Measurements from ENCODE around the gene NCR1.
"Not testable (repeated sequence)": the region's sequence is repeated elsewhere in the genome, so short reads cannot be mapped to it uniquely, and the experiment has no call there.

NCR1 gene

GRCh38 chr19:54905803-54906511 is at the start of gene NCR1:
NCR1 (plus strand) TSS chr19:54906148; CDS start chr19:54906188, 40 bp downstream.
- DNase-seq = no peak

GRCh38 chr19:54858476-54858875 is 47.5 kb upstream of the NCR1 start:
- not testable (repeated sequence) for DNase-seq

GRCh38 chr19:54859421-54859820 is 46.5 kb upstream of the NCR1 start:
- not testable (repeated sequence) for DNase-seq

- DNase-seq = not testable (repeated sequence)
Measured at GRCh38 chr19:54863459-54863858, 42.5 kb upstream of the NCR1 start.

- DNase-seq = no peak
Measured at GRCh38 chr19:54871696-54872095, 34.3 kb upstream of the NCR1 start.

- DNase-seq = no peak
Measured at GRCh38 chr19:54873990-54874389, 32.0 kb upstream of the NCR1 start, which contains the start of gene FCAR. FCAR (plus strand) TSS chr19:54874235; CDS start chr19:54874290, 55 bp downstream.

- no peak for DNase-seq
Measured at GRCh38 chr19:54875506-54875905, 30.4 kb upstream of the NCR1 start.

GRCh38 chr19:54877471-54877870 is 28.5 kb upstream of the NCR1 start:
- DNase-seq = no peak

- DNase-seq = no peak
Measured at GRCh38 chr19:54881884-54882283, 24.1 kb upstream of the NCR1 start.

GRCh38 chr19:54882758-54883157 is 23.2 kb upstream of the NCR1 start:
- no peak for DNase-seq

GRCh38 chr19:54883228-54883627 is 22.7 kb upstream of the NCR1 start:
- DNase-seq = no peak

- no peak for DNase-seq
Measured at GRCh38 chr19:54888239-54888638, 17.7 kb upstream of the NCR1 start.

GRCh38 chr19:54889566-54889965 is 16.4 kb upstream of the NCR1 start:
- DNase-seq = no peak

GRCh38 chr19:54893406-54893805 is 12.5 kb upstream of the NCR1 start:
- no peak for DNase-seq

GRCh38 chr19:54894106-54894505 is 11.8 kb upstream of the NCR1 start:
- not testable (repeated sequence) for DNase-seq

- no peak for DNase-seq
Measured at GRCh38 chr19:54896036-54896435, 9.9 kb upstream of the NCR1 start.

GRCh38 chr19:54898685-54899084 is 7.3 kb upstream of the NCR1 start:
- not testable (repeated sequence) for DNase-seq

GRCh38 chr19:54899646-54900045 is 6.3 kb upstream of the NCR1 start:
- DNase-seq = not testable (repeated sequence)

- not testable (repeated sequence) for DNase-seq
Measured at GRCh38 chr19:54901153-54901552, 4.8 kb upstream of the NCR1 start.

GRCh38 chr19:54902061-54902460 is 3.9 kb upstream of the NCR1 start:
- DNase-seq = no peak

GRCh38 chr19:54903303-54903702 is 2.6 kb upstream of the NCR1 start:
- DNase-seq = no peak

GRCh38 chr19:54904261-54904660 is 1.7 kb upstream of the NCR1 start:
- not testable (repeated sequence) for DNase-seq

GRCh38 chr19:54905421-54905802 is 536 bp upstream of the NCR1 start:
- no peak for DNase-seq

- DNase-seq = no peak
Measured at GRCh38 chr19:54906819-54907218, 871 bp downstream of the NCR1 start.

GRCh38 chr19:54907899-54908298 is 2.0 kb downstream of the NCR1 start:
- DNase-seq = not testable (repeated sequence)

Measured in NCI-H1417 treated with DMSO at 0.1 percent for 48 hours (cell line).